ENCODE measurements around the gene APIP. TPM values are rescaled to one million over a fixed set of nuclear protein-coding genes. Genes with fewer than 3 reads are reported as not detected.
"Not testable (repeated sequence)": the region's sequence is repeated elsewhere in the genome, so short reads cannot be mapped to it uniquely, and the experiment has no call there.

APIP gene
- total RNA-seq, 2 experiments from 2014 or later, result 38.9 to 39.8 TPM

- ChIA-PET POLR2A (no interaction called here), CTCF (interaction anchor here (0.9 kb wide), 1 partner anchor 11 kb away, joined by 3 read pairs; no protein-coding TSS in a partner anchor)
Observed at GRCh38 chr11:34897171-34897870, 18.9 kb downstream of the APIP start.

- POLR2A ChIA-PET, CTCF ChIA-PET: not testable (repeated sequence)
Observed at GRCh38 chr11:34896191-34896590, 20.0 kb downstream of the APIP start.

GRCh38 chr11:34893416-34893815, 22.8 kb downstream of the APIP start:
- ChIA-PET CTCF (no interaction called here), POLR2A (no interaction called here)

- POLR2A ChIA-PET, result no interaction called here
Observed at GRCh38 chr11:34891611-34892010, 24.6 kb downstream of the APIP start.

GRCh38 chr11:34890812-34891211, 25.4 kb downstream of the APIP start:
- POLR2A ChIA-PET, result no interaction called here

More at GRCh38 chr11:34891611-34892010, 24.6 kb downstream of the APIP start:
- CTCF ChIA-PET, result interaction anchor here (0.6 kb wide), 1 partner anchor 327 kb away, joined by 3 read pairs; no protein-coding TSS in a partner anchor

GRCh38 chr11:34890089-34890488, 26.1 kb downstream of the APIP start:
- CTCF ChIA-PET, result interaction anchor here (1.2 kb wide), 1 partner anchor 304 kb away, joined by 6 read pairs; no protein-coding TSS in a partner anchor

More at GRCh38 chr11:34890812-34891211, 25.4 kb downstream of the APIP start:
- CTCF ChIA-PET, result no interaction called here

GRCh38 chr11:34887260-34887659, 28.9 kb downstream of the APIP start:
- ChIA-PET POLR2A (no interaction called here), CTCF (interaction anchor here (1.5 kb wide), 1 partner anchor 23 kb away, joined by 4 read pairs; no protein-coding TSS in a partner anchor)

More at GRCh38 chr11:34890089-34890488, 26.1 kb downstream of the APIP start:
- POLR2A ChIA-PET, result no interaction called here

GRCh38 chr11:34886609-34887008, 29.6 kb downstream of the APIP start:
- CTCF ChIA-PET, result interaction anchor here (0.7 kb wide), 1 partner anchor 10 kb away, joined by 3 read pairs; no protein-coding TSS in a partner anchor
- POLR2A ChIA-PET, result no interaction called here

GRCh38 chr11:34881900-34882299, 34.3 kb downstream of the APIP start:
- ChIA-PET CTCF (interaction anchor here (0.7 kb wide), 1 partner anchor 603 kb away, joined by 3 read pairs; no protein-coding TSS in a partner anchor), POLR2A (no interaction called here)

GRCh38 chr11:34877375-34877975, 38.7 kb downstream of the APIP start:
- ChIA-PET POLR2A (no interaction called here), CTCF (no interaction called here)

GRCh38 chr11:34874202-34874601, 42.0 kb downstream of the APIP start:
- ChIA-PET POLR2A (no interaction called here), CTCF (no interaction called here)

- ChIA-PET CTCF (no interaction called here), POLR2A (no interaction called here)
Observed at GRCh38 chr11:34870548-34871196, 45.5 kb downstream of the APIP start.

GRCh38 chr11:34869425-34869824, 46.8 kb downstream of the APIP start:
- ChIA-PET POLR2A (no interaction called here), CTCF (interaction anchor here (1.0 kb wide), 1 partner anchor 25 kb away, joined by 3 read pairs; no protein-coding TSS in a partner anchor)

- POLR2A ChIA-PET, result no interaction called here
- CTCF ChIA-PET, result no interaction called here
Observed at GRCh38 chr11:34866375-34866774, 49.8 kb downstream of the APIP start.

- CTCF ChIA-PET, result no interaction called here
Observed at GRCh38 chr11:34865261-34865660, 50.9 kb downstream of the APIP start.

GRCh38 chr11:34864424-34864823, 51.8 kb downstream of the APIP start:
- CTCF ChIA-PET, result no interaction called here
- POLR2A ChIA-PET, result no interaction called here

More at GRCh38 chr11:34865261-34865660, 50.9 kb downstream of the APIP start:
- POLR2A ChIA-PET, result no interaction called here

- ChIA-PET CTCF (no interaction called here), POLR2A (no interaction called here)
Observed at GRCh38 chr11:34863048-34863447, 53.1 kb downstream of the APIP start.

- ChIA-PET POLR2A (no interaction called here), CTCF (no interaction called here)
Observed at GRCh38 chr11:34860518-34860917, 55.7 kb downstream of the APIP start.

GRCh38 chr11:34860034-34860433, 56.1 kb downstream of the APIP start:
- ChIA-PET POLR2A (no interaction called here), CTCF (no interaction called here)

GRCh38 chr11:34859496-34859895, 56.7 kb downstream of the APIP start:
- ChIA-PET POLR2A (no interaction called here), CTCF (no interaction called here)

- ChIA-PET CTCF (no interaction called here), POLR2A (no interaction called here)
Observed at GRCh38 chr11:34857463-34857862, 58.7 kb downstream of the APIP start.
